ENCODE results near the gene ATXN7L2.

DNA sequence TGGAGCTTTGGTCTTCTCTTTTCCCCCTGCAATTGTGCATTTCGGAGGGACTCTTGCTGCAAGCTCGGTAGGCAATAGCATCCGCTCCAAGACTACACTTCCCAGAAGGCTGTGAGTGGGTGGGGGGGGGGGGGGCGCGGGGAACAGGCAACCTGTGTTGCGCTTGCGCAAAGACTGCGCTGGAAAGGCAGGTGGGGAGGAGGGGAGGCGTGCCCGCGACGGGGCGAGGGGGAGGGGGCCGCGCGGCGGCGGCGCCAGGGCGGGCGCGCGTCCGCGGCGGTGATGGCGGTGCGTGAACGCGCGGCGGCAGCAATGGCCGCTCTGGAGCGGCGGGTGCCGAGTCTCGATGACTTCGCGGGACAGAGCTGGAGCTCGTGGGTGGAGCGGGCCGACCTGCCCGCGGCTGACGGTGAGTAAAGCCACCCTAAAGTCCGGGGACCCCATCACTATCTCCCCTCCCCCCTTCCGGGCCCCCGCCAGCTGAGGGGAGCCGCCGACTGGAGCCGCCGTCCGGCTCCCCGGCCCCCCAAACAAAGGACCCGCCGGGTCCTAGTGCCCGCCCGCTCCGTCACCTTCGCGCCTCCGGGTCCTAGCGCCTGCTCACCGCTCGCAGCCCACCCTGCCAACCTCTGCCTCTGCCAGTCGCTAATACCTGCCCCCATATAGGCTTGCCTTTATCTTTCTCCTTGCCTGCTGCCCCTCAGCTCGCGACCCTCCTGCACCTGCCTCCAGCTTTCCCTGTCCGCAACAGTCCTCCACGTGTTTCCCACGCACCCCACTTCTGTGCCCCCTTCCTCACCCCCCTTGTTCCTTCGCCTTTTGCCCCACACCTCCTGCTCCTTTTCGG lies at the start of gene ATXN7L2:
- TF ChIP-seq, protein P1, sequence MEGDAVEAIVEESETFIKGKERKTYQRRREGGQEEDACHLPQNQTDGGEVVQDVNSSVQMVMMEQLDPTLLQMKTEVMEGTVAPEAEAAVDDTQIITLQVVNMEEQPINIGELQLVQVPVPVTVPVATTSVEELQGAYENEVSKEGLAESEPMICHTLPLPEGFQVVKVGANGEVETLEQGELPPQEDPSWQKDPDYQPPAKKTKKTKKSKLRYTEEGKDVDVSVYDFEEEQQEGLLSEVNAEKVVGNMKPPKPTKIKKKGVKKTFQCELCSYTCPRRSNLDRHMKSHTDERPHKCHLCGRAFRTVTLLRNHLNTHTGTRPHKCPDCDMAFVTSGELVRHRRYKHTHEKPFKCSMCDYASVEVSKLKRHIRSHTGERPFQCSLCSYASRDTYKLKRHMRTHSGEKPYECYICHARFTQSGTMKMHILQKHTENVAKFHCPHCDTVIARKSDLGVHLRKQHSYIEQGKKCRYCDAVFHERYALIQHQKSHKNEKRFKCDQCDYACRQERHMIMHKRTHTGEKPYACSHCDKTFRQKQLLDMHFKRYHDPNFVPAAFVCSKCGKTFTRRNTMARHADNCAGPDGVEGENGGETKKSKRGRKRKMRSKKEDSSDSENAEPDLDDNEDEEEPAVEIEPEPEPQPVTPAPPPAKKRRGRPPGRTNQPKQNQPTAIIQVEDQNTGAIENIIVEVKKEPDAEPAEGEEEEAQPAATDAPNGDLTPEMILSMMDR (IDR thresholded peaks at IDR 0.05; ENCODE audit: poor library complexity), result no peak
- TF ChIP-seq EZH2 (IDR thresholded peaks at IDR 0.05; ENCODE audit: borderline replicate concordance), result no peak
- TF ChIP-seq EZH2phosphoT487 (IDR thresholded peaks at IDR 0.05; ENCODE audit: low read depth, severe bottlenecking, unreplicated experiment), result no peak

Measured in hepatocyte (in vitro differentiated cells).